HFF-Myc (cell line): Measurements from ENCODE around the gene PLCB1.

Experiments
- DNase-seq: peaks from one replicate; pipeline ENCODE4 v3.0.0-alpha.2; 2011; ENCODE audit warnings: low read depth; ENCODE audit errors: extremely low read depth
- H3K4me3 ChIP-seq: replicated peaks from 2 replicates; pipeline ENCODE4 v1.5.1; 2011; ENCODE audit warnings: low read depth, mild to moderate bottlenecking, control low read depth, low read length
- CTCF ChIP-seq: IDR thresholded peaks from 2 replicates; pipeline ENCODE4 v1.5.1; 2012; ENCODE audit warnings: mild to moderate bottlenecking, low read depth, low read length, control low read depth; ENCODE audit errors: missing control alignments

The PLCB1 gene

GRCh38 chr20:8208226-8208625 is 76.2 kb downstream of the PLCB1 start:
- DNase-seq, result no peak
- TF ChIP-seq CTCF, result no peak
- H3K4me3 ChIP-seq, result no peak overlapping the region

GRCh38 chr20:8209061-8209460 is 77.0 kb downstream of the PLCB1 start:
- DNase-seq, result no peak
- TF ChIP-seq CTCF, result no peak
- H3K4me3 ChIP-seq, result no peak overlapping the region

GRCh38 chr20:8210749-8211148 is 78.7 kb downstream of the PLCB1 start:
- no peak overlapping the region for H3K4me3 ChIP-seq
- no peak for TF ChIP-seq CTCF
- no peak for DNase-seq

GRCh38 chr20:8212286-8212685 is 80.2 kb downstream of the PLCB1 start:
- TF ChIP-seq CTCF, result no peak
- H3K4me3 ChIP-seq, result no peak overlapping the region
- no peak for DNase-seq

- no peak for TF ChIP-seq CTCF
- DNase-seq, result no peak
- H3K4me3 ChIP-seq, result no peak overlapping the region
Measured at GRCh38 chr20:8213270-8213669, 81.2 kb downstream of the PLCB1 start.

- no peak for TF ChIP-seq CTCF
- no peak for DNase-seq
- H3K4me3 ChIP-seq, result no peak overlapping the region
Measured at GRCh38 chr20:8213831-8214587, 81.9 kb downstream of the PLCB1 start.

GRCh38 chr20:8215361-8215781 is 83.3 kb downstream of the PLCB1 start:
- DNase-seq, result no peak
- TF ChIP-seq CTCF, result no peak
- no peak overlapping the region for H3K4me3 ChIP-seq
